ENCODE results near the gene PGLYRP4. TPM values are rescaled to one million over a fixed set of nuclear protein-coding genes. Genes with fewer than 3 reads are reported as not detected.

Gene PGLYRP4, protein sequence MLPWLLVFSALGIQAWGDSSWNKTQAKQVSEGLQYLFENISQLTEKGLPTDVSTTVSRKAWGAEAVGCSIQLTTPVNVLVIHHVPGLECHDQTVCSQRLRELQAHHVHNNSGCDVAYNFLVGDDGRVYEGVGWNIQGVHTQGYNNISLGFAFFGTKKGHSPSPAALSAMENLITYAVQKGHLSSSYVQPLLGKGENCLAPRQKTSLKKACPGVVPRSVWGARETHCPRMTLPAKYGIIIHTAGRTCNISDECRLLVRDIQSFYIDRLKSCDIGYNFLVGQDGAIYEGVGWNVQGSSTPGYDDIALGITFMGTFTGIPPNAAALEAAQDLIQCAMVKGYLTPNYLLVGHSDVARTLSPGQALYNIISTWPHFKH
- total RNA-seq (2014; rRNA removed; shearing (Covaris generic)) = not detected in 2 replicates
- polyA plus RNA-seq (2015; cell fraction: cytosol; rRNA removed) = not detected in 2 replicates
- not detected in 2 replicates for polyA plus RNA-seq (2015; cell fraction: nucleus; rRNA removed)

DNA sequence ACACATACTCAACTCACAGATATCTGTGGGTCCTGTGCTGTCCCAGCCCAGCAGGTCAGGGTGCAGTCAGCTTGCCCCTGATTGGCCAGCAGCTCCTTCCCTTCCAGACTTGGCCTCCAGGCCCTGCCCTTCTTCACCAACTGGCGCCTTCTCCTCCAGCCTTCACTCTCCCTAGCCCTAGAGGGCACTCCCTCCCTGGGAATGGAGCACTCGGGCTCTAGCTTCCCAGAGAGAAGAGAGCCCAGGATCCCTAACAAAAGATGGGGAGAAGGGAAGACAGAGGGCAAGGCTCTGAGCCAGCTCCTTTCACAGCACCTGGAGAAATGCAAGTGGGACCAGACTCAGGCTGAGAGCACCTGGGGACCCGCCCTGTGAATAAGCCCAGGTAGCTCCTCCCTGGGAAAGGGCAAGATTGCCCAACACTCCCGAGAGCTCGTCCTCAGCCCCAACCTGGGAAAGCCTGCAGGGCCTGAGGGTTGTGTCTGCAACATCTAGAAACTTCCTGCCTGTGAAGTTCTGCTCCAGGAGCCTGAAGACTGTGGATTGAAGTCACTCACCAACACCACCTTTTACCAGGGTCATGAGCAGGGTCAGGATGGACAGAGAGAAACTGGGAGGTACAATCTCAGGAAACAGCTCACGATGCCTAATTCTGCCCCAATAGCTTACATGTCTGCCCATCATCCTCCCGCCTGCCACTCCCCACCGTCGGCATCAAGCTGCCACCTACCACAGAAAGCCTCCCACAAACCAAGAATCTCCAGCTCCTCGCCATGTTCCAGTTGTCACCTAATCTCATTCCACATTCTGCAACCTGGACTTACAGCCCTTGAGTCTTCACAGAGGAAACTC lies at the start of gene PGLYRP4:
PGLYRP4 (minus strand) TSS at position 331 of the 852 bp plus-strand sequence. CDS start 909 bp downstream, outside the sequence.
- in situ Hi-C loops (cut with HindIII; ENCODE audit: low pct_unique_long_range_greater_than_20kb, low sequenced_read_pairs) = no loop called here
- peak; percentile 36 for DNase-seq (ENCODE audit: low read depth, low spot score)

DNA sequence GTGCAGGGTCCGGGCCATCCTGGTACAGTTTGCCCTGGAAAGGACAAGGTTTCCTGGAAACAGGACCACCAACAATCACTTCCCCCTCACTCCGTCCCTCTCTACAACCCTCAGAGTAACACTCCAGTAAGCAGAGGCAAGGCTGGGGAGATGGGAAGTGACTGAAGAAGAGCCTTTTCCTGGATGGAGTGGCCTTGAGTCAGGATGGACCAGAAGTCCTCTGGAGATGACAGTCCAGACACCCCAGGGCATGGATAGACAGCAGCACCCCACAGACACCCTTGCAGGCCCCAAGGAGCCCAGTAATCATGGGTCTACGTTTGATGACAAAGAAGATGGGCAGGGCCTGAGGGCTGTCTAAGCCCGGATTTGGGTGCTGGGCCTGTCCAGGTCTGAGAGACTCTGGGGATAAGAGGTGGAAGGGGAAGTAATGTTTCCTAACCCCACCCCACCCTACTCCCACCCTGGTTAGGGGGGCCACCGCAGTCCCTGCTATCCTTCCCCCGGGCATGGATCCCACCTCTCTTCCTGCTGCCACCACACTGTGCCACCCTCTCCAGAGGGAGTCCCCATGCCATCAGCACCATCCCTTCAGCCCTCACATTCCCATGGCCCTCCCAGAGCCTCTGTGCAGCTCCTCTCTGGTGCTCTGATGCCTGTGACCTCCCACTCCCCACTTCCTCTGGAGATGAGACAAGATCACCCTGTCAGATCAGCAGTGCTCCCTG lies 49.4 kb upstream of the PGLYRP4 start:
- DNase-seq (ENCODE audit: low read depth, low spot score) = no peak
- in situ Hi-C loops (cut with HindIII; ENCODE audit: low pct_unique_long_range_greater_than_20kb, low sequenced_read_pairs) = no loop called here

DNA sequence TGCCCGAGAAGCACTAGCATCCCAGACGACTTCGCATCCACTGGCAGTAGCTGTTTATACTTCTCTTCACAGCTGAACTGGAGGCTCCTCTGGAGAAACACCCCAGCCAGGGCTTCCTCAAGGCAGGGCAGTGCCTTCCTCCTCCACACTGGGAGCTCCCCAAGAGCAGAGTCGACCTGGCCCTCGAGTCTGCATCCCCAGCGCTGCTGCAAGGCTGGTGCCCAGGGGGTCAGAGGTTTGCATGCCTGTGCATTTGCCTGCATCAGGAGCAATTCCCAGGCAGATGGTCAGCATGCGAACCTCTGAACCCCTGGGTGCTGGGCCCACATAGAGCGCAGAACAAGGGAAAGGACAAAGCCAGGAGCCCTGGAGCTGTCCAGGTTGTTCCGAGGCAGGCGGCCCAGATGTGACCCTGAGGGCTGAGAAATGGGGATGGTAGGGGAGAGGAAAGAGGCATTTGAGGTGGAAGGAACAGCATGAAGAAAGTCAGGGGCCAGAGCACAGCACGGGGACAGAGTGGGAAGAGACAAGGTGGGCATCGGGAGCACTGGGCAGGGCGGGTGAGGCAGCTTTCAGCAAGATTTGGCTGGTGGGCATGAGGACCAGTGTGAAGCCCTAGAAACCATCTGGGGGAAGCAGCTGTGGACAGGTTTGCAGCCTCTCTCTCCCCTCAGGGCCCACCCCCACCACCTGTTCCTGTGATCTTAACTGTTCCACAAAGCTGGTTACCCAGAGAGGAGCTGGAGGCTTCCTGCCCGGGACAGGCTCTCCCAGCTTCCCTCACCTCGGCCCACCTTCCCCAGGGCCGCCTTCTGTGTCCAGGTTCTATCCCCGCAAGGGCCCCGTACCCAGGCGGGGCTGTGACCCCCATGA lies 48.6 kb upstream of the PGLYRP4 start:
- in situ Hi-C loops (cut with HindIII; ENCODE audit: low pct_unique_long_range_greater_than_20kb, low sequenced_read_pairs) = no loop called here
- no peak for DNase-seq (ENCODE audit: low read depth, low spot score)

DNA sequence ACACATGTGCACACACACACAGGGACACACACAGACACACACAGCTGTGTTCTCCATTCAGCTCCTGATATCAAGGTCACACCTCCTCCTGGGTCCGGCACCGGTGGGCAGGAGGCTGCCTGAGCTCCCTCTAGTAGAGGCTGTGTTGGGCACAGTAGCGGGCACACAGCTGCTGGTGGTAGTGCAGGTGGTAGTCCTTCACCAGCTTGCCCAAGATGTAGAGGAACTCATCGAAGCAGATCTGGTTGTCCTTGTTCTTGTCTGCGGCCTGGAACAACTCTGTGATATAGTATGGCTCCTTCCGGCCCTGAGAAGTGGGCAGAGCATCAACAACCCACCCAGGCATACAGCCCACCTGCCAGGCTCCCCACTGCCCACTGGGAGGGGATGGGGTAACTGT lies 47.8 kb upstream of the PGLYRP4 start:
- in situ Hi-C loops (cut with HindIII; ENCODE audit: low pct_unique_long_range_greater_than_20kb, low sequenced_read_pairs) = no loop called here
- DNase-seq (ENCODE audit: low read depth, low spot score) = no peak

DNA sequence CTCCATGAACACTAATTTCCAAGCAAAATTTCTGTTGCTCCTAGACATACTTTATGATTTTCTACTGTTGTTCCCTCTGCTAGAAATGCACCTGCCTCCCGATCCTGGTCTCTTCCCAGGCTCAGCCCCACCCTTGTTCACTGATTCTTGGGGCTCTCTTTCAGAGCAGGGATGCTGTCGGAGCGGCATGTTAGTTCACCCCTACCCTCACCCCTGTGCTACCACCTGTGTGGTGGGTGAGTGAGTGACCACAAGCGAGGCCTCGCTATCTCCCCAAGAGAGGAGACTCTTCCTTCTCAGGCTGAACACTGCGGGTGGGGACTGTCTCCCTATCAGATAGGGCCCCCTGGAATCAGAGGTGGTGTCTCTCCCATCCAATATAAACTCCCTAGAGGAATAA lies 47.1 kb upstream of the PGLYRP4 start:
- in situ Hi-C loops (cut with HindIII; ENCODE audit: low pct_unique_long_range_greater_than_20kb, low sequenced_read_pairs) = no loop called here
- no peak for DNase-seq (ENCODE audit: low read depth, low spot score)

DNA sequence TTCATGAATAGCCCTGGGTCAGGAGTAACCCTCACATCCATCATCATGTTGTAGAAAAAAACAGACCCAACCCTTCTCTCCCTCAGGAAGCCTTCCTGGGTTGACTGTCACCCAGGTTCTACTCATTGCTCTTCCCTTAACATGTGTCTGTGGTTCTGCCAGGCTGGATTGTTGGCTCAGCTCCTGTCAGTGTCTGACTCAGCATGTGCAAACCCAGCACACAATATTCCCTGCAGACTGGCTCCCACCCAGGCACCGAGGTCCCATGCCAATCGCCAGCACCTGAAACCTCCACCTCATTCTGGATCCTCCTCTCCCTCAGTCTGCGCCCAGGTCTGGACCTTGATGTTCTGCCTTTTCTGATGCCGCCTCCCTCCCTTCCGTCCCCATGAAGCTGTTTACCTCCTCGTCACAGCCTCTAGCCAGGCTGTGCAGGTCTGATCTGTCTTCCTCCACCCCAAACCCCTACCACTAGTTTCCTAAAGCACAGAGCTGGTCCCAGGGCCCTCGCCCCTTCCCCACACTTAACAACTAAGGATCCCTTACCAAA lies 46.6 kb upstream of the PGLYRP4 start:
- no peak for DNase-seq (ENCODE audit: low read depth, low spot score)
- in situ Hi-C loops (cut with HindIII; ENCODE audit: low pct_unique_long_range_greater_than_20kb, low sequenced_read_pairs) = no loop called here

DNA sequence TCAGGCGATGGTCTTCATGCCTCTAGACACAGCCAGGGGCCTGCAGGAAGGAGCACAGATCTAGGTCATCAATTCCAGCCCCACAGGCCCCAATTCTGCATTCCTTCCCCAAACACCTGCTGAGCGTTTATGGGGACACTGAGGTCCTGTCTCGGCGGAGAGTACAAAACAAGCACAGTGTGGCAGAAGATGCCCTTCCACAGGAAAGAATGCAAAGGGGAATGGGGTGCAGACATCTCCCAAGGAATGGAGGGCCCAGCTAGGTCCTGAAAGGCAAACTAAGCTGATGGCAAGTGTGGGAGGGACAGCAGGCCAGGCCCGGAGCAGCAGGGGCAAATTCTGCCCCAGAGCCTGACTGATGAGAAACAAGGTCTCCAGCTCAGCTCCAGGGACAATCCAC lies 45.8 kb upstream of the PGLYRP4 start:
- in situ Hi-C loops (cut with HindIII; ENCODE audit: low pct_unique_long_range_greater_than_20kb, low sequenced_read_pairs) = no loop called here
- no peak for DNase-seq (ENCODE audit: low read depth, low spot score)

DNA sequence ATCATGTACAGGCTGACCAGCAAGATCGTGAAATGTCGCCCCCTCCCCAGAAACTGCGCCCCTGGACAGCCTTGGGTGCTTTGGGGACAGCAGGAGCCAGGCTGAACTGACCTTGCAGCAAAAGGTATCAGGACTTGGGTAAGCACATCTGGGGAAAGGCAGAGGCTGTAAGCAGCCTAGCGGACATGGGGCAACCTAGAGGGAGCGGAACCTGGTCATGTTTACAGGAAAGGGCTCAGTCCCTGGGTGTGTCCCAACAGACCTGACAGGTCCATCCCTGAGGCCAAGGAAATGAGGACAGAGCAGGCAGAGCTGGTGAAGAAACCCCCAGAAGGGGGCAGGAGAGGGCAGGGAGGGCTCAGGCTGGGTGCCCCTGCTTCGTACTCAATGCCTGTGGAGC lies 45.3 kb upstream of the PGLYRP4 start:
- in situ Hi-C loops (cut with HindIII; ENCODE audit: low pct_unique_long_range_greater_than_20kb, low sequenced_read_pairs) = no loop called here

DNA sequence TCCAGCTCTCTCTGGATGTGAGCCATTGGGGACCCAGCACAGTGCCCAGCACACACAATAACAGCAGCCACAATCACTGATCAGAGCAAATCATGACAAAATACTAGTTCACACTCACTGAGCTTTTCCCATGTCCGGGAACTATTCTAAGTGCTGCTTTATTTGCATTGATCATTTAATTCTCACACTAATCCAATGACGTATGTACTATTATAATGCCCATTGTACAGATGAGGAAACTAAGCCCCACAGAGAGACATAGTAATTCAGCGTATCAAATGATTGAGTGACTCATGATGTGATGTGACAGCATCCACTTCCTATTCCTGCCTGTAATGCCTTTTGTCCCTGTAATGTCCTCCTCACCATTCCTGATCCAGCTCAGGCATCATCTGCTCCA lies 44.2 kb upstream of the PGLYRP4 start:
- no peak for DNase-seq (ENCODE audit: low read depth, low spot score)
- in situ Hi-C loops (cut with HindIII; ENCODE audit: low pct_unique_long_range_greater_than_20kb, low sequenced_read_pairs) = no loop called here

More for the DNA sequence above, 45.3 kb upstream of the PGLYRP4 start:
- DNase-seq (ENCODE audit: low read depth, low spot score) = peak; percentile 11

DNA sequence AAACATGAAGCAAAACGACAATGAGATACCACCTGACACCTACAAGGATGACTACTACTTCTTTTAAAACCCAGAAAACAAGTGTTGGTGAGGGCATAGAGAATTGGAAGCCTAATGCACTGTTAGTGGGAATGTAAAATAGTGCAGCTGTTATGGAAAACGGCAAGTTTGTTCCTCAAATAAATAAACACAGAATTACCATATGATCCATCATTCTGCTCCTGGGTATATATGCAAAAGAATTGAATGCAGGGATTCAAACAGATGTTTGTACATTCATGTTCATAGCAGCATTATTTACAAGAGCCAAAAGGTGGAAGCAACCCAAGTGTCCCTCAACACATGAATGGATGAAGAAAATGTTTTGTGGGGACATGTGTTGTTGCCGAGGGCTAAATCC lies 43.6 kb upstream of the PGLYRP4 start:
- in situ Hi-C loops (cut with HindIII; ENCODE audit: low pct_unique_long_range_greater_than_20kb, low sequenced_read_pairs) = no loop called here
- no peak for DNase-seq (ENCODE audit: low read depth, low spot score)

DNA sequence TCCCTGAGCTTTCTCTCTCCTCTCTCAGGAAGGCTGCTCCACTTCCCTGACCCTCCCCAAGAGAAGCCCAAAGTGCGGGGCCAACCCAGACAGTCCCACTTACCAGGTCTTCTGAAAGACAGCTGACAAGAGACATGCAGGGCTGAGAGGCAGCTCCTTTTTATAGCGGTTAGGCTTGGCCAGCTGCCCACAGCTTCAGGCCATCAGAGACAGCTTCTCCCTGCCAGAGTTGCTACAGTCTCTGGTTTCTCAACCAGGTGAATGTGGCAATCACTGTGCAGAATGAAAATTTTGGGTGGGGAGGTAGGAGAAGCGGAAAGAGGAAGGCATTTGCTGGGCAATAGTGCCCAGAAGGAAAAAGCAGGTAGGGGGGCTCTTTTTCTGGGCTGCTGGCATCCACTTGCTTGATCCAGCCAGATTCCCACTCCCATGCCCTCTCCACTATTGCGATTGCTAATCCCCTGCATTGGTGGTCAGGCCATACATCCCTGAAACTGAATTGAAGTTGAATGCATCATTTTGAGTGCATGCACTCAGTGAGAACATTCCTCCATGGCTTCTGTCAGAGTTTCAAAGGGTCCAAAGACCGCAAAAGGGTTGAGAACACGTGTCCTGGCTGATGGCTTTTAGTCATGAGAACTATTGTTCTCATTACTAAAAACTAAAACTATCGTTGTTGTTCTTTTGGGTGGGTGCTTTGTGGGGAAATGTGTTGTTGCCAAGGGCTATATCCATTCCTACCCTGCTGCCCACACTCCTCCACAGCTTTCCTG lies 42.5 kb upstream of the PGLYRP4 start, which contains the start of gene S100A8:
S100A8 (minus strand) TSS at position 136 of the 773 bp plus-strand sequence. CDS start 538 bp downstream, outside the sequence.
- in situ Hi-C loops (cut with HindIII; ENCODE audit: low pct_unique_long_range_greater_than_20kb, low sequenced_read_pairs) = no loop called here
- DNase-seq (ENCODE audit: low read depth, low spot score) = peak; percentile 15

DNA sequence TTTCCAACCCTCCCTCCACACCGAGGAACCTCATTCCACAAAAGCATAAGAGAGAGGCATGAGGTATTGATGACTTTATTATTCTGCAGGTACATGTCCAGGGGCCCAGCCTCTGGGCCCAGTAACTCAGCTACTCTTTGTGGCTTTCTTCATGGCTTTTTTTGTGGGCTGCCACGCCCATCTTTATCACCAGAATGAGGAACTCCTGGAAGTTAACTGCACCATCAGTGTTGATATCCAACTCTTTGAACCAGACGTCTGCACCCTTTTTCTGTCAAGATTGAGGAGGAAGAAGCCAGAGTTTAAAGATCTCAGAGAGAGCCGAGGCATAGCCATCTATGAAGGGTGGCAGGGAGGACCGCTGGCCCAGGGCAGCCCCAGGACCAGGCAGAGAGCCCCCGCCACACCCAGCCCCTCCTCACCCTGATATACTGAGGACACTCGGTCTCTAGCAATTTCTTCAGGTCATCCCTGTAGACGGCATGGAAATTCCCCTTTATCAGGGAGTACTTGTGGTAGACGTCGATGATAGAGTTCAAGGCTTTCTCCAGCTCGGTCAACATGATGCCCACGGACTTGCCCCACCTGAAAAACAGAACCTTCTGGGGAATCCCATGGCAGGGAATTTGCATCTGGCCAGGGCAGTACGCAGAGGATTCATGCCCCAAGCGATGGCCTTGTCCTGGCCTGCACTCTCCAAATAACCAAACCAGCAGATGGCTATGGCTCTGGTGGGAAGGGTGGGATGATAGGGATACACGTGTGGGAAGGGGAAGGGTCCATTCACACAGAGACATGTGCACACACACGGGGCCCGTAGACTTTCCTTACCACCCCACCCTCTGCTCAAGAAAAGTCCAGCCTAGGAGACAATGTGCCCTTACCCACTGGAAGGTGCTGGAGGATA lies 41.6 kb upstream of the PGLYRP4 start:
- in situ Hi-C loops (cut with HindIII; ENCODE audit: low pct_unique_long_range_greater_than_20kb, low sequenced_read_pairs) = no loop called here
- DNase-seq (ENCODE audit: low read depth, low spot score) = no peak

DNA sequence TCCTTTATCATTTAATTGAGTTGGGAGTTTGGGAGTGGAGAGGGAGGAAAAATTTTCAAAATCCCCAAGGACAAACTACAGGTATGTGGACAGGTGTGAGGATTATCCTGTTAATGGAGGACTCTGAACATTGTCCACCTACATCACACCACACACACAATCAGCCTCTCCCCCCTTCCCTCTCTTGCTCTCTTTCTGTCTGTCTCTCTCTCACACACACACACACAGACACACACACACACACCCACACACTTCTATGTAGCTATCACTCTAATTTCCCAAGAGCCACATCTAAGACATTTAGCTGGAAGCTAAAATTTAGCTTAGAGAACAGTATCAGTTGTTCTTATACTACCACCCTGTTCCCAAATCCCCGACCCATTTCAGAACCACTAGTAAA lies 40.8 kb upstream of the PGLYRP4 start:
- no peak for DNase-seq (ENCODE audit: low read depth, low spot score)
- in situ Hi-C loops (cut with HindIII; ENCODE audit: low pct_unique_long_range_greater_than_20kb, low sequenced_read_pairs) = no loop called here

DNA sequence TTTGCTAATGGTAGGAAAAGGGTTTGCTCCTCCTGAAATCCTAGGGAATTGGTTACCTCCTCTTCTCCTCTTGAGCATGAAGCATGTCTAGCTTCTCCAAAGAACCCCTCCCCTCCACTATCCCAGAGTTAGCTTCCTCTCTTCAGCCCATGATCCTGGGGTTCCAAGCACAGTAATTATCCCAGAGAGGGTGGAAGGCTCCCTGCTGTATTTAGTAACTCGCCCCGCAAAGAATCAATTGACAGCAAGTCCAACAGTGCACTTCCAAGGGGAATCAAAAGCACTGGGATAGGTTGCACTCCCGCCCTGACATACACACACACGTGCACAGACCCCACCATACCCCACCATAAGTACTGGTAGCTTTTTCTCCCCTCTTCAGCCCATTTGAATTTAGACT lies 39.1 kb upstream of the PGLYRP4 start:
- in situ Hi-C loops (cut with HindIII; ENCODE audit: low pct_unique_long_range_greater_than_20kb, low sequenced_read_pairs) = no loop called here
- DNase-seq (ENCODE audit: low read depth, low spot score) = no peak

DNA sequence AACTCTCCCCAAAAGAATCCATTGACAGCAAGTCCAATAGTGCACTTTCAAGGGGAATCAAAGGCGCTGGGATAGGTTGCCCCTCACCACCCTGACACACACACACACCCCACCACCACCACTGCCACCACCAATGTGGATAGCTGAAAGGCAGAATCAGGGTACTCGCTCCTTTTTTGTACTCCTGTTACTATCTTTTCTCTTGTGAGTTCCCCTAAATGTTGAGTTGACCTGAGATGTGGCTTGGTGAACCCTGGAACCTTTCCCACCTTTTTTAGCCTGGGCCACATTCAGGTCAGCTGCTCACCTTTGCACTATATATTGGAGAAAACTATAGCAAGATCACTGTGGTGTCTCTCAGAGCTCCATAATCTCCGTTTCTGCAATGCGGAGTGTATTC lies 38.4 kb upstream of the PGLYRP4 start:
- no peak for DNase-seq (ENCODE audit: low read depth, low spot score)
- in situ Hi-C loops (cut with HindIII; ENCODE audit: low pct_unique_long_range_greater_than_20kb, low sequenced_read_pairs) = no loop called here
